GM04503 (cell line): Measurements from ENCODE around the gene VPS13A.
"Not testable (repeated sequence)": the region's sequence is repeated elsewhere in the genome, so short reads cannot be mapped to it uniquely, and the experiment has no call there.

Experiments
- DNase-seq: peaks from one replicate; pipeline ENCODE4 v3.0.0-alpha.2; 2012; ENCODE audit warnings: low read depth

The VPS13A gene

GRCh38 chr9:77183581-77183980 lies 6.2 kb downstream of the VPS13A start:
- DNase-seq: no peak

- DNase-seq: no peak
These were observed 10.9 kb downstream of the VPS13A start for GRCh38 chr9:77188242-77188641.

DNA sequence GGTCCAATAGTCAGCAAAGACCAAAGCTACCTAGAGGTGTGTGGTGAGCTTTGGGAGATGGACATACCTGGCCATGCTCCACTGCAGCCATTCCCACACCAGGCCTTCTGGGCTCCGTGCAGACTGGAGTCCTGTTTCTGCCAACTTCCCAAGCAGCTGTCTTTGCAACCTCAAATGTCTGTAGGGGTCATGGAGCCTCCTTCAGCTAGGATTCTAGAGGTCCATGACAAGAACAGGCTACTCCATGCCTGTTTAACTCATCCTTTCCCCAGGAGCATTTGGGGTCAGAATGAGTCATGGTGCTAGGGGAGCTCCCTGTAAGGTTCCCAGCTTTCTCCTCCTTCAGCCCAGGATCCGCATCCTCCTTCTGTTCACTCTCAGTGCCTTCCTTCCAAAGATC lies 17.1 kb downstream of the VPS13A start:
- no peak for DNase-seq

DNA sequence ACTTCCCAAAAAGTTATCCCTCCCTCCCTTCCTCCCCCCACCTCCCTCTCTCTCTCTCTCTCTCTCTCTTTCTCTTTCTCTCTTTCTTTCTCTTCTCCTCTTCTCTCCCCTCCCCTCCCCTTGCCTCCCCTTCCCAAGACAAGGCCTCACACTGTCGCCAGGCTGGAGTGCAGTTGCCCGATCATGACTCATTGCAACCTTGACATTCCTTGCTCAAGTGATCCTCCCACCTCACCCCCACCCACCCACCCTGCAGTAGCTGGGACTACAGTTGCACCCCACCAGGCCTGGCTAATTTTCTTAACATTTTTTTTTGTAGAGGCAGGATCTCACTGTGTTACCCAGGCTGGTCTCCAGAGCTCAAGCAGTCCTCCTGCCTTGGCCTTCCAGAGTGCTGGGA lies 32.8 kb downstream of the VPS13A start:
- no peak for DNase-seq

DNA sequence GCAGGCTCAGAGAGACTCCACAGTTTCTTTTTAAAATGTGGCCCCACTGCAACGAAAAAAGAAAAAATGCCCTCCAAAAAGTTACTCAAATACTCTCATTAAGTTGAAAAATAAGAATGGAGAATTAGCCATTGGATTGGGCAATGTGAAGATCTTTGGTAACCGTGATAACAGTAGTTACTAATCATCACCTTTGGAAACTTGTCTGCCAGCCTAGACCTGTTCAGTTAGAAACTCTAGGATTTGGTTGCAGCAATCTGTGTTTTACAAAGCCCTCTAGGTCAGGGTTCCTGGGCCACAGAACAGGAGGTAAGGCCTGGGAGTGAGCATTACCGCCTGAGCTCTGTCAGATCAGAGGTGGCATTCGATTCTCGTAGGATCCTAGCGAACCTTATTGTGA lies 34.2 kb downstream of the VPS13A start:
- DNase-seq: no peak

DNA sequence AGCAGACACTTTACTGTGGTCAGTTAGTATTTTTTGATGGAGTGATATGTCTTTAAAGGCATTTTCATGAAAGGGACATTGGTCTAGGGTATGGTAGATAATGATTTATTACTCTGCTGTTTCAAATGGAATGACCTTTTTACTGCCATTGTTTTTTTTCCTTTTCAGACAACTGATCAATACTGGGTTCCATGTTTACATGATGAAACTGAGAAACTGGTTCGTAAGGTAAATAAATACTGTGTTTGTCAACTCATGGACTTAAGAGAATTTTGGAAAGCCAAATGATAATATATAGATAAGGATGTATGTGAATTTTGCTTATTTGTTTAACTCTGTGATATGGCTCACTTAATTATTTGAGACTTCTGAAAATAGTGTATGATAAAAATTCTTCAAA lies 35.5 kb downstream of the VPS13A start:
- DNase-seq: no peak

DNA sequence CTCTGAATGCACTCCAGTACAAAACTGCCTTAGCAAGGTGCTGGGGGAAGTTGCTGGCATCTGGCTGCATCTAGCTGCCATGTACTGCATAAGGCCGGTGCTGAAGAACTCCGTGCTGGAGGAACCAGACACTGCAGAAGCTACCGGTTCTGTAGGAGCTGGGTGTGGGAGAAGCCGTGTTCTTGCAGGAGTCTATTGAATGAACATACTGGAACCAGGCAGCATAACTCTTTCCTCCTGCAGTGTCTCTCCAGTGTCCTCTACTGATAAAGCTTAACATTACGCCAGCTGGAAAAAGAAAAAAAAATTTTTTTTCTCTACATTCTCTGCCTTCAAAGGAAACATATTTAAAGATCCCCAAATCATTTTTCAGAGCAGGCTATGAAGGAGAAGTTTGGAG lies 38.5 kb downstream of the VPS13A start:
- DNase-seq: no peak

DNA sequence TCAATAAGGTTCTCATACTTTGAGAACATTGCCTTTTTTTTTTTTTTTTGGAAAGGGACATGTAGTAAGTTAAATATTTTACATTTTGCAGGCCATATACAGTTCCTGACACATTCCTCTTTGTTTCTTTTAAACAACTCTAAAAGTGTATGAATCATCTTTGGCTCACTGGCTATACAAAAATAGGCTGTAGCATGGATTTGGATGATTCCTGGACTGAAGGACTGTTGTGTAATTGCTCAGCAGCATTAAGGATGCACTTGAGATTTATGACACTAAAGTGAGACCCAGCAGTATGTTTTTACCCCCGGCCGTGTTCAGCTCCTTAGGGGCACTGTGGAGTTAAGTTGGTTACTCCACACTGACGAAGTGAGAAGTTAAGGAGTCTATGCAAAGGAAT lies 41.3 kb downstream of the VPS13A start:
- DNase-seq: peak; percentile 36

DNA sequence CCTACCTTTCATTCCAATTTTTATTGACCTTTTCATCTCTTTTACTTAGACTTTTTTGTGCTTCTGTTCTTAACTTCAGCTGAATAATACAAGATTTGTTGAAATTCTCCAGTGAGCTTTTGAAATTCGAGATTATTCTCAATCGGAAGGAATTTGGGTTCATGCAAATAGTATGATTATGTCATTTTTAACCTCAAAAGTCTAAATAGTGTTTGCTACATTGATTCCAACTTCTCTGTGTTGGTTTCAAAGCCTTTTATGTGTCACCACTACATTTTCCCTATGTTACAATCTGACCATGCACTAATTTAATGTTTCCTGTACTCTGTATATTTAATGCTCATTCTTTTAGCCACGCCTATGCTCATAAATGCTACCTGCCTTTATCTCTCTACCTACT lies 44.1 kb downstream of the VPS13A start:
- DNase-seq: no peak

DNA sequence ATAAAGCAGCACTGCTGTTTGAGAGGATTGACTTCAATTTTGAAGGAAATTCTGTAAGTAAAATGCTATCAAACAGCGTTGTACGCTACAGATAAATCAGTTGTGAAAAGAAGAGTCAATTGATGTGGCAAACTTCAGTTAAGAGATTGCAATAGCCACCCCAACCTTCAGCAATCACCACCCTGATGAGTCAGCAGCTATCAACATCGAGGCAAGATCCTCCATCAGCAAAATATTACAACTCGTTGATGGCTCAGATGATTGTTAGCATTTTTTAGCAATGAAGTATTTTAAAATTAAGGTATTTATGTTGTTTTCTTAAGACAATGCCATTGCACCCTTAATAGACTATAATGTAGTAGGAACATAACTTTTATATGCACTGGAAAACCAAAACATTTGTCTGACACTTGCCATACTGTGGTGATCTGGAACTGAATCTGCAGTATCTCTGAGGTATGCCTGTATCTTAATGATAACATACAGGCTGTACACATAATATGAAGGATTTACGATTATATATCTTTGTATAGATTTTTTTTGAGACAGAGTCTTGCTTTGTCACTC lies 47.5 kb downstream of the VPS13A start:
- DNase-seq: peak; percentile 47

GRCh38 chr9:77236693-77237092 lies 59.4 kb downstream of the VPS13A start:
- DNase-seq: no peak

DNA sequence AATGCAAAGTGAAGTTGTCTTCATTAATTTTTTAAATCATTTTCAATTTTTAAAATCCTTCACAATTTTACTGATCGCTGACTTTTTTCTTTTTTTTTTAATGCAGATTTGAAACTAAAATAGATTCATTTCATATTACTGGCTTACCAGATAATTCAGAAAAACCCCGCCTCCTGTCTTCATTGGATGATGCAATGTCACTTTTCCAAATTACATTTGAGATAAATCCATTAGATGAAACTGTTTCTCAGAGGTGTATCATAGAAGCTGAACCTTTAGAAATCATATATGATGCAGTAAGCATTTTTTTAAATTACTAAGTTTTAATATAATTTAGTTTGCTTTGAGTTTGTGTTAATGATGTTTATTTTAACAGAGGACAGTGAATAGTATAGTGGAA lies 60.6 kb downstream of the VPS13A start:
- no peak for DNase-seq

DNA sequence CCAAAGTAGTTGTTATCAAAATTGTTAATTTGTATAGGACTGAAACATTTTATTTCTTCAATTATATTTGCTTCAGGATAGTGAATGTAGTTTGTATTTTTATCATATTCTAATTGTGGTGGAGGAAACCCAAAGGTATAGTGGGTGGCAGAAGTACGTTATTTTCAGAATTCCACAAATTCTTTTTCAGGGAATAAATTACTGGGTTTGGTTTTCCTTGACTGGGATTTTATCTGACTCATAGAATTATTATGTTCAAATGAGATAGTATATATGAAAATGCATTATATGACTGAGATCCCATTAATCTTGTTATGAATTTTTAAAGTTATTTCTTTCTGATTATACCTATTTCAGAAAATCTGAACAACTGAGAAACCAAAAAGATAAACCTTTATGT lies 73.7 kb downstream of the VPS13A start:
- no peak for DNase-seq

DNA sequence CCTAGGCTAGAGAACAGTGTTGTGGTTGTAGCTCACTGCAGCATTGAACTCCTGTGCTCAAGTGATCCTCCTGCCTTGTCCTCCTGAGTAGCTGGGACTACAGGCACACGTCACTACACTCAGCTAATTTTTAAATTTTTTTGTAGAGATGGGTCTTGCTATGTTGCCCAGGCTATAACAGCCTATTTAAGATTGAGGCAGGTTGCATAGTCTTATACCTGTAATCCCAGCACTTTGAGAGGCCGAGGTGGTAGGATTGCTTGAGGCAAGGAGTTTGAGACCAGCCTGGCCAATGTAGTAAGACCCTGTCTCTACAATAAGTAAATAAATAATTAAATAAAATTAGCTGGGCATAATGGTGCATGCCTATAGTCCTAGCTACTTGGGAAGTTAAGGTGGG lies 79.9 kb downstream of the VPS13A start:
- no peak for DNase-seq

DNA sequence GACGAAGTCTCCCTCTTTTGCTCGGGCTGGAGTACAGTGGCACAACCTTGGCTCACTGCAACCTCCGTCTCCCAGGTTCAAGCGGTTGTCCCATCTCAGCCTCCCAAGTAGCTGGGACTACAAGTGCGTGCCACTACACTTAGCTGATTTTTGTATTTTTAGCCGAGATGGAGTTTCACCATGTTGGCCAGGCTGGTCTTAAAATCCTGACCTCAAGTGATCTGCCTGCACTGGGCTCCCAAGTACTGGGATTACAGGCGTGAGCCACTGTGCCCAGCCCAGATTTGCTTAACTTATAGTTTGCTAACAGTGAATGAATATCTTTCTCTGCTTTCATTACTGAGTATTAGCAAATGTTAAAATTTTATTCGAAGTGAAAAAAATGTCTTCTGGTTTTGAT lies 84.3 kb downstream of the VPS13A start:
- DNase-seq: no peak

DNA sequence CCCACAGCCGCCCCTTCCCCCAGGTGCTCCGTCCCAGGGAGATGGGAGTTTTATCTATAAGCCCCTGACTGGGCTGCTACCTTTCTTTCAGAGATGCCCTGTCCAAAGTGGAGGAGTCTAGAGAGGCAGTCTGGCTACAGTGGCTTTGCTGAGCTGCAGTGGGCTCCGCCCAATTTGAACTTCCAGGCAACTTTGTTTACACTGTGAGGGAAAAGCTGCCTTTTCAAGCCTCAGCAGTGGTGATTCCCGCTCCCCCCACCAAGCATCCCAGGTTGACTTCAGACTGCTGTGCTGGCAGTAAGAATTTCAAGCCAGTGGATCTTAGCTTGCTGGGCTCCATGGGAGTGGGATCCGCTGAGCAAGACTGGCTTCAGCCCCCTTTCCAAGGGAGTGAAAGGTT lies 90.4 kb downstream of the VPS13A start:
- not testable (repeated sequence) for DNase-seq

GRCh38 chr9:77271023-77271690 lies 93.8 kb downstream of the VPS13A start:
- DNase-seq: no peak

- no peak for DNase-seq
These were observed 99.5 kb downstream of the VPS13A start for GRCh38 chr9:77276799-77277198.

GRCh38 chr9:77277719-77278118 lies 100.4 kb downstream of the VPS13A start:
- no peak for DNase-seq

- no peak for DNase-seq
These were observed 106.7 kb downstream of the VPS13A start for GRCh38 chr9:77283991-77284390.

- no peak for DNase-seq
These were observed 107.3 kb downstream of the VPS13A start for GRCh38 chr9:77284616-77285015.

DNA sequence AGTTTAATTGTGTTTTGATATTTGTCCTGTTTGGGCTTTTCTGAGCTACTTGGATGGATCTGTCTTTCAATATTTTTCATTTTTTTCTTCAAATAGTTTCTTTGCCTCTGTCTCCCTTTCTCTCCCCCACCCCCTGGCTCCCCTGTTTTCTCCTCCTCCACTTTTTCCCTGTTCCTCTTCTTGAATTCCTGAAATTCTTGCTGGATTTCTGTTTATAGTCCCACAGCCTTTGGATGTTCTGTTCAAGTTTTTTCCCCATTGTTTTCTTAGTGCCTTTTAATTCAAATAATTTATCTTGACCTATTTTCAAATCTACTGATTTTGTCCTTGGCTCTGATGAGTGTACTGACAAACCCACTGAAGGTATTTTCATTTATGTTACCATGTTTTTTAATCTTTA lies 113.0 kb downstream of the VPS13A start:
- no peak for DNase-seq

DNA sequence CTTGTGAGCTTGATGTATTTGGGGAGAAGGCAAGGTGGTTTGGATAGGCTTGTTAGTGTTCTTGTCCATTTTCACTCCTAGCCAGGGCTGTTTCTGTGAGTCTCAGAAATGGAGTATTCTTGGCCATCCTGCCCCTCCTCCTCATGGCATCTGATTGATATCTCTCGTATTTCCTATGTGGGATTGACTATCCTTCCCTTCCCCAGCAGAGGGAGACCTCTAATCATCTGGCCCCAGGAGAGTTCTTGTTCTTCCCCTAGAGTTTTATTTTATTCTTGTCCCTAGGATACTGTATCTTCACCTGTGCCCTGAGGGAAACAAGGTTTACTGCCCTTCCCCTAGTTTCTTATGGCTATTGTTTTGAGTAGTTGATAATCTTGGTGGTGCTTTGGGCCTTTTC lies 114.4 kb downstream of the VPS13A start:
- DNase-seq: no peak

DNA sequence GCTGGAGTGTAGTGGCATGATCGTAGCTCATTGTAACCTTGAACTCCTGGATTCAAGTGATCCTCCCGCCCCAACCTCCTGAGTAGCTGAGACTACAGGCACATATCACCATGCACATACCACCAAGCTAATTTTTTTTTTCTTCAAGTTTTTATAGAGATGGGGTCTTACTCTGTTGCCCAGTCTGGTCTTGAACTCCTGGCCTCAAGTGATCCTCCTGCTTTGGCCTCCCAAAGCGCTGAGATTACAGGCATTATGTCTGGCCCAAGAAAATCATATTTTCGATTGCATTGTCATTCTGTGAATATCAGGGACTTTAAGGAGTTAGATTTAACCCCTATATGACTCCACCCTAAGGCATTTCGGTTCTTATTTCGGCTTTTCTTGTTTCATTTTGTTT lies 116.6 kb downstream of the VPS13A start:
- no peak for DNase-seq
